ENCODE data around the gene CLIC2.
A peak's percentile ranks its signal among the peaks of the same experiment; 100 is the strongest.
"Not testable (repeated sequence)": the region's sequence is repeated elsewhere in the genome, so short reads cannot be mapped to it uniquely, and the experiment has no call there.

Gene CLIC2

DNA sequence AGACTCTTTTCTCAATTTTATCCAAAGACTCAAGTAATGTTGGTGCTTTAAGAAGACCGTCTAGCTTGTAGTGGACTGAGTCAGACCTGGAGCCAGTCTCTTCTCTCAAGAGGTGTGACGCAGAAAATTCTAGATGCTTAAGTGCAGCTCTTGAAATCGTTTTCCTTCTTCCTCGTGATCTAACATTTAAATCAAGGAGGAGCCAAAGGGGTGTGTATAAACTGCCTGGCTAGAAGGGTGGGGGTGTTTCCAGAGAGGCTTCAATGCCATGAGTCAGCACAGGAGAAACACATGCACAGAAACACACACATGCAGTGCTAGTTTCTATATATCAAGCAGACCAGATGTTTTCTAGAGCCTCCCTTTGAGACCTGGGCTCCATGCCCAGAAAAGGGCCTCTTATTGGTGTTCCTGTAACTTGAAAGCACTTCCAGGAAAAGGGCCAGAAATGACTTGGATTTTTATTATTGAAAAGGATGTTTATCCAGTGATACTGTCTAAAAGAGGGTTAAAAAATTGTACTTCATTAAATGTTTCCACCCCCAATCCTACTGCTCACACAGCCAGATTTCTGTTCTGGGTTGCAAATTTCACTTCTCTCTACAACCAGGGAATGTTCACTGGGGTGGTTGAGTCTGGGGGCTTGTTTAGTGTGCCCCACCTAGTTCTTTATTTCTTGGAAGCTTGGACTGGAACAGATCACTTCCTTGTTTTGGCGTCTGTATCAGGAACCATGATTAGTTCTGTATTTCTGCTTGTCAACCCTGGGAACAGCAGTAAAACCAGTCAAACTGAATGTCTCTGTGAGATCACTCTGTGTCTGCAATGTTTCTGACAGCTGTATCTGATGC is at the start of gene CLIC2:
CLIC2 (minus strand) TSS at position 129 of the 851 bp plus-strand sequence. CDS start 187 bp downstream, outside the sequence.
- no peak for DNase-seq (ENCODE audit: low read depth in 2 of 2)

GRCh38 chrX:155382529-155382967 is 48.1 kb upstream of the CLIC2 start:
- DNase-seq (ENCODE audit: low read depth in 2 of 2): not testable (repeated sequence)

DNA sequence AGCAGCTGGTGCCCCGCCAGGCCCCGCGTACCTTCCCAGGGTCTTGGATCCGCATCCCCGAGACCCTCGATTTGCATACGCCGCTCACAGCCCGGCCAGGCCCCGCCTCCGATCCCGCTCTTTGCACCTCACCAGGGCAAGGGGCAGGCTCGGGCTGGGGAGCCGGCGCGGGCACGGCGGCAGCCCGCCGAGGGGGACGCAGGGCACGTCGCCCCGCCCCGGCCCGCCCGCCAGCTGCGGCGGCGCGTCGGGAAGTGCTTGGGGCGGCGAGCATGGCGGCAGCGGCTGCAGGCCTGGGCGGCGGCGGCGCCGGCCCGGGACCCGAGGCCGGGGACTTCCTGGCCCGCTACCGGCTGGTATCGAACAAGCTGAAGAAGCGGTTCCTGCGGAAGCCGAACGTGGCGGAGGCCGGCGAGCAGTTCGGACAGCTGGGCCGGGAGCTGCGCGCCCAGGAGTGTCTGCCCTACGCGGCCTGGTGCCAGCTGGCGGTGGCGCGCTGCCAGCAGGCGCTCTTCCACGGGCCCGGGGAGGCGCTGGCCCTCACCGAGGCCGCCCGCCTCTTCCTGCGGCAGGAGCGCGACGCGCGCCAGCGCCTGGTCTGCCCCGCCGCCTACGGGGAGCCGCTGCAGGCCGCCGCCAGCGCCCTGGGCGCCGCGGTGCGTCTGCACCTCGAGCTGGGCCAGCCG is 47.6 kb upstream of the CLIC2 start, which contains the start of gene F8A2:
F8A2 (plus strand) TSS at position 253 of the 686 bp plus-strand sequence; CDS start at position 273, 20 bp downstream.
- DNase-seq (ENCODE audit: low read depth in 2 of 2): not testable (repeated sequence)

GRCh38 chrX:155379802-155380201 is 45.4 kb upstream of the CLIC2 start:
- DNase-seq (ENCODE audit: low read depth in 2 of 2): not testable (repeated sequence)

DNA sequence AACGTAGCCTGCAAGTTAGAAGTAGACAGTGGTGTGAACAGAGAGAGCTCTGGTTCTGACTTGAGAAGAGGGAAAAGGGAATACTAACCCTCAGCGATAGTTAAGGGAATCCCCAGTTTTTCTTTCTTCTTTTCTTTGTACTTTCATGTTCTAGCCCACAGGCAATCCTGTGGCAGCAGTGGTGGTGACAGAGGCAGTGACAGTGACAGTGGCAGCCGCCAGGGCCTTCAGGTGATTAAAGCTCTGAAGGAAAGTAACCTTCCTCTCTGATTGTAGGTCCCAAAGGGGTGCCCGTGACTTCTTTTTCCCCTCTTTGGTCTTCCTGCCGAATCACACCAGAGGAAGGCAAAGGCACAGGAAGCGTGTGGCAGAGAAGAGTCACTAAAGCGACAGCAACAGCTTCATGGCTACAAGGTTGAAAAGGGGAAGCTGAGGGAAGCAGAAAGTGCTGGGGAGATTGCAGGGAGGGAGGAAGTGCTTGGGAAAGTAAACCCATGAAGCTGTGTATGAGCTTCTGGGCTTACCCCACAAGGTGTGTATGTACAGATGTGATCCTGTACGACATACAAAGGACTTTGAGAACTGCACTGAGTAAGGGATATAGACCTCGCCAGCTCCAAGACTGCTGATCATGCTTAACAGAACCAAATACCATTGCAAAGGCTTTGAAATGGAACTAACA is 39.5 kb upstream of the CLIC2 start:
- DNase-seq (ENCODE audit: low read depth in 2 of 2): not testable (repeated sequence)

DNA sequence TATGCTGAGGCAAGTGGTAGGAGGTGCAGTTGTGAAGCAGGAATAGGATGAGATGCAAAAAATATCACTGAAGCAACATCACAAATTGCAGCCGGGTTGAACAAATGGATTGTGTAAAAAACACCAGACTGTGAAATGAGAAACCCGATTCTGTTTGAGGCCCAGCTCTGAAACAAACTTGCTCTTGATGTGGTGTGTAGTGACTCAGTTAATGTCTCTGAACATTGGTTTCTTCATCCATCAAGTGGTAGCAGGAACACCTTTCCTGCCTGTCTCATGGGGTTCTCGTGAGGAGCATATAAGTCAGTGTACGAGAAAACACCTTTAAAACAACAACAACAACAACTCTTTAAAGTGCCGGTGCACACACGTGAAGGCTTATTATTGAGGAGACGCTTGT is 29.3 kb upstream of the CLIC2 start:
- DNase-seq (ENCODE audit: low read depth in 2 of 2): not testable (repeated sequence)

DNA sequence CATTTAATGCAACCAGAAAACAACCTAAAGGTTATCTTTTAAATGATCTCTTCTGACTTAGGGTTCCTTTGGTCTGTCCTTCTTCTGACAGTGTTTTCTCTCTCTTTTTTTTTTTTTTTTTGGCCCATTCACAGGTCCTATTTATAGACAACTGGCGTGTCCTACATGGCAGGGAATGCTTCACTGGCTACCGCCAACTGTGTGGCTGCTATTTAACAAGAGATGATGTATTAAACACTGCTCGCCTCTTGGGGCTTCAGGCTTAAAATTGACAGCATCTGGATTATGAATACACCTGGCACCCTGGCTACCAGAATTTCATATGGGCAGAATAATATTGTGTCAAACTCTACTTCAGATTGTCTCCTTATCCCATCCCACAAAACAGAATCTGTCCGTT is 15.0 kb upstream of the CLIC2 start:
- not testable (repeated sequence) for DNase-seq (ENCODE audit: low read depth in 2 of 2)

DNA sequence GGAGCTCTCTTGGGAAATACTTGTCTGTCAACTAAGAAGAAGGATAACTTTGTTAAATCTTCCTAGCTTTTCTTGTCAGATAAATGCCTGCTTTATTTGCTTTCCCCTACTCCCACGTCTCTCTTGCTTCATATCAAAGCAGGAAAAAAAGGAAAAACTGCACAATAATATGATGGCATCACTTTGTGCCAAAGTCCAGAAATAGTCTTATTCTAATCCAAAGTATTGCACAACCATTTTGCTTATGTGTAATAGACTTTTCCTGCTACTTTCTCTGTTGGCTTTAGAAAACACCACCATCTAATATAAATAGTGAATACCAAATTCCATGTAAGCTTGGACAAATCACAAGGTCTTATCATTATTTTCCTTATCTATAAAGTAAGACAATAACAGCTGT is 11.3 kb upstream of the CLIC2 start:
- DNase-seq (ENCODE audit: low read depth in 2 of 2): not testable (repeated sequence)

- DNase-seq (ENCODE audit: low read depth in 2 of 2): not testable (repeated sequence)
These were observed 911 bp upstream of the CLIC2 start for GRCh38 chrX:155335337-155335712.

DNA sequence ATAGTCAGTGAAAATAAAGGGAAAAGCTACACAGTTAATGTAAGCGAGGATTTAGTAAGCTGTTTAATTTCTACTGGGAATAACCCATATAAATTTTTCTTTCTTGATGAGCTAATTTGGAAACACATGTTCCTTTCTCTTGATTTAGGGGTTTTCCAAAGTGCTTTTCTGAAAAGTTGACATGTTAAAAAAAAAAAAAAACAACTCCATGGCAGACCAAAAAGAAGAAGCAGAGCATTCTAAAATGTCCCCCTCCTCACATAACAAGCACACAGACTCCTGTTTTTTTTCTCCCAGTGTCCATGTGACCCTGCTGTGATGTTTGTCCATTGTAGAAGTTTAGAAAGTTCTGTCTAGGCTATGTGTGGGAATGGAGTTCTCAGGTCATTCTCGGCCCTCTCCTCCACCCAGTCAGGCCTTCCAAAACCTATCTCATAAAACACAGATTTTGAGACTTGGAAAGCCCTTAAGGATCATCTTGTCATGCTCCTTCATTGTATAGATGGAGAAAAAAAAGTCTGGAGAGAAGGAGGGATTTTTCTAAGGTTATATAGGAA is 792 bp downstream of the CLIC2 start:
- no peak for DNase-seq (ENCODE audit: low read depth in 2 of 2)

- no peak for DNase-seq (ENCODE audit: low read depth in 2 of 2)
These were observed 3.4 kb downstream of the CLIC2 start for GRCh38 chrX:155330992-155331391.

- DNase-seq (ENCODE audit: low read depth in 2 of 2): no peak
These were observed 5.1 kb downstream of the CLIC2 start for GRCh38 chrX:155329293-155329692.

DNA sequence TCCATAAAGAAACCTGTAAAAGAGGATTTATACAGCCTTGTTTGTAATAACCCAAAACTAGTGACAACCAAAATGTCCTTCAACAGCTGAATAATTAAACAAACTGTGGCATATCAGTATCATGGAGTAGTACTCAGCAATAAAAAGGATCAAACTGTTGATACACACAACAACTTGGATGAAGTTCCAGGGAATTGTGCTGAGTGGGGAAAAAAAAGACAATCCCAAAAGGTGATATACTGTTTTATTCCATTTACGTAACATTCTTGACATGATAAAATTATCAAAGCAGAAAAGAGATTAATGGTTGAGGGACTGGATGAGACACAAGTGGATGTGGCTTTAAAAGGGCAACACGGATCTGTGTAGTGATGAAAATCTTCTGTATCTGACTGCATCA is 7.8 kb downstream of the CLIC2 start:
- no peak for DNase-seq (ENCODE audit: low read depth in 2 of 2)

GRCh38 chrX:155314260-155314659 is 20.2 kb downstream of the CLIC2 start:
- no peak for DNase-seq (ENCODE audit: low read depth in 2 of 2)

- DNase-seq (ENCODE audit: low read depth in 2 of 2): no peak
These were observed 20.6 kb downstream of the CLIC2 start for GRCh38 chrX:155313766-155314165.

DNA sequence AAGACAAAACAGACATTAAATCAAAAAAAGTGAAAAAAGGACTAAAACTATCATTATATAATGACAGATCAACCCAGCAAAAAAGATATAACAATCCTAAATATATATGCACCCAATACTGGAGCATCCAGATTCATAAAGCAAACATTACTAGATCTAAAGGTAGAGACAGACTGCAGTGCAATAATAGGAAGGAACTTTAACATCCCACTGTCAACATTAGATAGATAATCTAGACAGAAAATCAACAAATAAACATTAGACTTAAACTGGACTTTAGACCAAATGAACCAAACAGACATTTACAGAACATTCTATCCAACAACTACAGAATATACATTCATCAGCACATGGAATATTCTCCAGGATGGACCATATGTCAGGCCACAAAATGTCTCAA is 40.6 kb downstream of the CLIC2 start:
- no peak for DNase-seq (ENCODE audit: low read depth in 2 of 2)

DNA sequence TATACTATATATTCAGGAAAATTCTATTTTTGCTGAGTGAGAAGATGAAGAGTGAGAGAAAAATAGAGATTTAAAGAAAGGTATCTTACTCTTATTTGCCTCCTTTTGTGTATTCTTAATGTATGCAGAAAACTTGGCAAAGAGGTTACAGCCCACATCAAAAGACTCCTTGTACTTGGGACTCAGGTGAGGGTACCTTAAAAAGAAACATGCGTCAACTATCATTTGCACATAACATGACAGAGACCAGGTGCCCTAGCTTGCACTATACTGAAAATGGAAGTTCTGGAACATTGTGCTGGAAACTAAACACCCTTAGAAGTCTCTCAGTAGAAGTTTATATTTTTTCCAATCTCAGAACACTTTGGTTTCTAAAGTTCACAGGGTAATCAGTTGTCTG is 54.5 kb downstream of the CLIC2 start:
- no peak for DNase-seq (ENCODE audit: low read depth in 2 of 2)

DNA sequence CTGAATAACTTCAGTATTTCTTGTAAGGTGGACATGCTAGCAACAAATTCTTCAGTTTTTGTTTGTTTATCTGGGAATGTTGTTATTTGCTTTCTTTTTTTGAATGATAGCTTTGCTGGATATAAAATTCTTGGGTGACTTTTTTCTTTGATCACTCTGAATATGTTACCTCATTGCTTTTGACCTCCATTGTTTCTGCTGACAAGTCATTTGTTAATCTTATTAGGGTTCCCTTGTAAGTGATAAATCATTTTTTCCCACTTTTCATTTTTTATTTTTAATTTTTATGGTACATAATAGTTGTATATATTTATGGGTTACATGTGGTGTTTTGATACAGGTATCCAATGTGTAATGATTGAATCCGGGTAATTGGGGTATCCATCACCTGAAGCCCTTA is 63.4 kb downstream of the CLIC2 start:
- DNase-seq (ENCODE audit: low read depth in 2 of 2): no peak

DNA sequence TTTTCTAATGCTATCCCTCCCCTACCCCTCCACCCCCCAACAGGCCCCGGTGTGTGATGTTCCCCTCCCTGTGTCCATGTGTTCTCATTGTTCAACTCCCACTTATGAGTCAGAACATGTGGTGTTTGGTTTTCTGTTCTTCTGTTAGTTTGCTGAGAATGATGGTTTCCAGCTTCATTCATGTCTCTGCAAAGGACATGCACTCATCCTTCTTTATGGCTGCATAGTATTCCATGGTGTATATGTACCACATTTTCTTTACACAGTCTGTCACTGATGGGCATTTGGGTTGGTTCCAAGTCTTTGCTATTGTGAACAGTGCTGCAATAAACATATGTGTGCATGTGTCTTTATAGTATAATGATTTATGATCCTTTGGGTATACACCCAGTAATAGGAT is 66.4 kb downstream of the CLIC2 start:
- DNase-seq (ENCODE audit: low read depth in 2 of 2): not testable (repeated sequence)

GRCh38 chrX:155266439-155266838 is 68.0 kb downstream of the CLIC2 start:
- DNase-seq (ENCODE audit: low read depth in 2 of 2): no peak

DNA sequence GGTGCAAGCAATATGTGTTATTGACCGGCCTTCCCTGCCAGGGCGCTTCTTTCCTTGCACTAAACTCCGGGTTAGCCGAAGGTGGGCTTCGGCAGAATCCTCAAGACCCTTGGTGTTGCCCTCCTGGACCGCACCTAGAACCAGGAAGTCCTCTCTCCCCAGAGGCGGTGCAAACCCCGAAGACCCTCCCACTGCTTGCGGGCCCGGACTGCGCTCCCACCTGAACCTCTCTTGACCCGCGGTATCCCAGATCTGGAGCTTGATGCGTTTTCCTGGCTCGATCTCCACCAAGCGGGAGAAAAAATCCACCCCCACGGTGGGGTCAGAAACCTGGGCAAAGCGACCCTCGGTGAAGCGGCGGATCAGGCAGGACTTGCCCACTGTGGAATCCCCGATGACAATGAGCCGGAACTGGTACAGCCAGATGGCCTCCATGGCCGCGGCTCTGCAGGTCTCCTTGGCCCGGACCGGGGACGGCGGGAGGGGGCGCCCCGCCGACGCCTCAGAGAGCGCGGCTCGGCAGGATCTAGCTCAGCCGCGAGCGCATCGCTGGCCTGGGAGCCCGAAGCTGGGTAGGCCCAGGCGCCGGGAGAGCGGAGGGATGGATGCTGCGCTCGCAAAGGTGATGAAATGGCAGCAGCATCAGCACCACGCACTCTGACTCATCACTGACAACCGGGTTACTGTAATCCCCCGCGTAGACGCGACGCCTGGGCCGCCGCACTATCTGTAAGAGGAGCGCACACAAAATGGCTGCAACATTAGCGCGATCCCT is 70.4 kb downstream of the CLIC2 start, which contains the start of gene RAB39B:
RAB39B (minus strand) TSS at position 638 of the 775 bp plus-strand sequence; CDS start at position 435, 203 bp downstream.
- peak; percentile 60 to 70 for DNase-seq (ENCODE audit: low read depth in 2 of 2)

Measured in stimulated activated CD4-positive, alpha-beta T cell treated with anti-CD3 and anti-CD28 coated beads, Interleukin-4, amount 100 ng/mL, for 48 hours (primary cell).